Skeletal muscle tissue (tissue), 4 donors: ENCODE measurements around the gene CCNY. TPM values are rescaled to one million over a fixed set of nuclear protein-coding genes. Genes with fewer than 3 reads are reported as not detected.

ENCODE experiments used
- H3K27ac ChIP-seq: one replicate; pipeline ENCODE4 v1.7.0; 2013; ENCODE audit warnings: mild to moderate bottlenecking, low read depth, low read length, inconsistent platforms
- H3K27me3 ChIP-seq, 3 donors: one replicate each; pipeline ENCODE4 v1.7.0; 2013; ENCODE audit warnings: low read length in 3 of 3; ENCODE audit not compliant: control insufficient read depth in 3 of 3, insufficient read depth in 3 of 3
- H3K36me3 ChIP-seq, 3 donors: one replicate each; pipeline ENCODE4 v1.7.0; 2013; ENCODE audit warnings: low read length in 3 of 3; ENCODE audit not compliant: control insufficient read depth in 3 of 3, insufficient read depth in 3 of 3
- H3K4me1 ChIP-seq, 3 donors: one replicate each; pipeline ENCODE4 v1.7.0; 2013; ENCODE audit warnings: low read length in 3 of 3, mild to moderate bottlenecking in 3 of 3; ENCODE audit not compliant: control insufficient read depth in 3 of 3, insufficient read depth in 3 of 3
- H3K4me3 ChIP-seq, 3 donors: one replicate each; pipeline ENCODE4 v1.7.0; 2013; ENCODE audit warnings: low read length in 3 of 3
- H3K9ac ChIP-seq, 3 donors: one replicate each; pipeline ENCODE4 v1.7.0; 2013; ENCODE audit warnings: low read length in 3 of 3, mild to moderate bottlenecking in 3 of 3, moderate library complexity in 2 of 3, low read depth in 1 of 3
- H3K9me3 ChIP-seq, 3 donors: one replicate each; pipeline ENCODE4 v1.7.0; 2013; ENCODE audit warnings: low read length in 3 of 3; ENCODE audit not compliant: control insufficient read depth in 3 of 3
- total RNA-seq: library from RNA; depleted of rRNA; stranded (reverse); fragments of >200 nt; gene quantifications from one replicate; pipeline ENCODE4 v1.2.3, GENCODE V29; 2014
- donor health status: Osteomylitis.

The CCNY gene
- total RNA-seq, 1 donor from 2014 or later: 45.9 TPM

DNA sequence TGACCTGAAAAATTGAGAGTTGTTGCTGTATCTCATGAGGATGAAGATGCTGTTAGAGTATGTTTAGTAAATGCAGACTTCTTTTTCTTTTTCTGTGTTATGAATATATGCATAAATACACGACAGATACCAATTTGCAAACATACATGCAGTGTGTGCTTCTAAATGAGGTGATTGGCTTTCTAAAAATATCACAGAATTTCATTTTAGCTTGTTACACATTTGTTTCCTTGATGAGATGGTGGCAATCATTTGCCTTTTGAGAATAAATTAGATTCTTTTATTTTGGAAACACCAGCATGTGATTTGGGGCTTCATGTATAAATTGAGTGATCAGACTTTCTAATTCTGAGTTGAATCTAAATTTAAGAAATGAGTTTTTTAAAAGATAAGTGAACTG is 29.7 kb downstream of the CCNY start:
- Histone ChIP-seq H3K27ac (no peak overlapping the region), H3K9me3 (no peaks in the 10 kb centered on the region), H3K9ac (no peak overlapping the region), H3K36me3 (no peaks in the 10 kb centered on the region), H3K27me3 (no peaks in the 10 kb centered on the region), H3K4me1 (peaks cover 19 to 26% (median 22%) of the 10 kb centered on the region in 3 donors), H3K4me3 (no peak overlapping the region)

DNA sequence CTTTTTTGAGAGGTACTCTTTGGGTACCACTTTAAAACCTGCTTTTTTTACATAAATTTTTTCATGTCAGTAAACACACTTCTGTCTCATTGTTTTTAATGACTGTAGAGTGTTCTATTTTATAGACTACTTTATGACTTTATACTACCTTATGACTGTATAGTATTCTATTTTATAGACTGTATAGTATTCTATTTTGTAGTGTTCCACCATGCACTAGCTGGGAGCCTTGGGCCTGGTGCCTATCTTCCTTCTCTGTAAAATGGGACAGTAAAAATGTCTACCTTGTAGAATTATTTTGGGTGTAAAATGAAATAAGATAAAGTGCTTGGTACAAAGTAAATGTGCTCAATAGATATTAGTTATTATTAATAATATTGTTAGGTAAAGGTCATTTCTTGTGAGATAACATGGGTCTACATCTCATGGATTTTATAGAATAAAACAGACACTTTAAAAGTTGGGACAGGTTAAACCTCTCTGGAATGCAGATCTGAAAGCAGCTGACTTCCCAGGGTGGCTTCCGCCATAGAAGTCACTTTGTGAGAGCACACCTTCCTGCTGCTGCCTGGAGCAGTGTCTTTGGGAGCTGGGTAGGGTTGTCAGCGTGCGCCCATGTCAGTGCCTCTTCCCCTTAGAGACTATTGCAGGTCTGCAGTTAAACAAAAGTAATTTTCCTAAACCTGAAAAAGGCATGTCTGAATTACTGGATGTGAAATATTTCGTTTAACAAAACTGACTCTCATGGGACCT is 31.0 kb downstream of the CCNY start:
- Histone ChIP-seq H3K27ac (no peak overlapping the region), H3K4me1 (peaks cover 32 to 39% (median 34%) of the 10 kb centered on the region in 3 donors), H3K4me3 (no peak overlapping the region), H3K9ac (no peak overlapping the region), H3K36me3 (no peaks in the 10 kb centered on the region), H3K27me3 (no peaks in the 10 kb centered on the region), H3K9me3 (no peaks in the 10 kb centered on the region)

DNA sequence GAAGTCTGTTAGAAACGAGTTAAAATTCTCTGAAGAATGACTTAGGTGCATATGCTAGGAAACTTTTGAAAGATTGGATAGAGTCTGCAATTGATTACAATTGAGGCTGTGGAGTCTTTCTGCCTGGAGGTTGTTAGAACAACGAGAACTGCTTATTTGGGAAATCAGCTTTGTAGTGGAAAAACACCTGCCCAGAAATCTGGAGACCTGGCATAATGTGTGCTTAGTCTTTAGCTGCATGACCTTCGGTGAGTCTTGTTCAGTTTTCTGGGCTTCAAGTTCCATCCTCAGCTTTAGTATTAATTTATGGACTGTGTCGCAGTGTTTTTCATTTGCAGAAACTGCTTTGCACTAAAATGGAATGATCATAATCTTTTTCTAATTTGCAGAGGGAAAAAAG is 31.7 kb downstream of the CCNY start:
- H3K27ac ChIP-seq: peak overlapping the region; percentile 44
- no peak overlapping the region for H3K9ac ChIP-seq
- peaks cover 37 to 43% (median 39%) of the 10 kb centered on the region in 3 donors for H3K4me1 ChIP-seq
- H3K9me3 ChIP-seq: no peaks in the 10 kb centered on the region
- no peak overlapping the region for H3K4me3 ChIP-seq
- no peaks in the 10 kb centered on the region for H3K36me3 ChIP-seq
- H3K27me3 ChIP-seq: no peaks in the 10 kb centered on the region

DNA sequence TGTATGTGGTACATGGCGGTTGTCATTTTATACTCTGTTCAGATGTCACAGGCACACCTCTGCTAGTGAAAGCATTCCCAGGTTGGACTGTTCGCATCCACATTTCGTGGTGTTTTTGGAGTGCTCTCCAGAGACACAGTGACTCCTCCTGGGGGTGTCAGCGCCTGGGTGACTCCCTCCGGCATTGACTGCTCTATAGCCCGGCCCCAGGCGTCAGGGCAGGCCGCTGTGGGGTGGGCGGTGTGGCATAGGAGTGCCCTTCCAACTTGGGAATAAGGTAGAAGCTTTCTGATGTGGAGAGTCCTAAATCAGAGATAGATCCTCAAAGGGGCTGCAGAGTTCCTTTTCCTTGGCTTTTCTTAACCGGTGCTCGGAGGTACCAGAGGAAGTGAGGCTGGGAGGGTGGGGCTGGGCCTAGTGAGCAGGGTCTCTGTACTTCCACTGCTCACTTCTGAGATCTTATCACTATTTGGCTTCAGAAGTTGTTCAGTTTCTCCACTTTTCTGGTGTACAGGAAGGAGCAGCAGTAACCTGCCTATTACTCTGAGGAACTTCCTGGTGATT is 32.3 kb downstream of the CCNY start:
- peaks cover 37 to 46% (median 37%) of the 10 kb centered on the region in 3 donors for H3K4me1 ChIP-seq
- H3K27me3 ChIP-seq: no peaks in the 10 kb centered on the region
- peak overlapping the region; percentile 44 for H3K27ac ChIP-seq
- no peak overlapping the region for H3K4me3 ChIP-seq
- no peaks in the 10 kb centered on the region for H3K9me3 ChIP-seq
- H3K36me3 ChIP-seq: no peaks in the 10 kb centered on the region
- peak overlapping the region in 1 of 3 donors; percentile 28 for H3K9ac ChIP-seq

DNA sequence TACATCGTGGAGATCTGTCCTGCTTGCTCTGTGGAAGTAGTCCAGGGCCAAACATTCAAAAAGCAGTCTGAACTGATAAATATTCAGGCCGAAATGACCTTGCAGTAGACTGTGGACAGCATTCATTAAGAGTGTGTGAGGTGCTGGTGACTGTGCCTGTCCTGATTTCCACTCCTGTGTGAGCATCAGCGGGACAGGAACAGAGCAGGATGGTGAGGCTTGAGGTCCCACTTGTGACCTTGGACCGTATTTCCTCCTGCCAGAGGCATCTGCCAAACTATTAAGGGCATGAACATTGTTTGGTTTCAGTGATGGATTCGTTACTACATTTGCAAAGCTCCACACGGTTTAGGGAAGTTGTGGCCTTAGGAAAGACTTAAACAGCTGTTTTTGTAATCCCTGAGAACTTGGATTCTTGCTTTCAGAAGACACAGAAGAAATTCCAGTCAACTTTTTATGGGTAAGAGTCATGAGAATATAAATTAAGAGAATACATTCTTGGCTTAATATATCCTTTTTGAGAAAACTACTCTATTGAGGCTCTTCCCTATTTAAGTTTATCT is 32.8 kb downstream of the CCNY start:
- Histone ChIP-seq H3K9ac (peak overlapping the region in 1 of 3 donors; percentile 28), H3K36me3 (no peaks in the 10 kb centered on the region), H3K4me1 (peaks cover 34 to 46% (median 40%) of the 10 kb centered on the region in 3 donors), H3K27me3 (no peaks in the 10 kb centered on the region), H3K9me3 (no peaks in the 10 kb centered on the region), H3K27ac (peak overlapping the region; percentile 44), H3K4me3 (peak overlapping the region in 1 of 3 donors; percentile 7)

DNA sequence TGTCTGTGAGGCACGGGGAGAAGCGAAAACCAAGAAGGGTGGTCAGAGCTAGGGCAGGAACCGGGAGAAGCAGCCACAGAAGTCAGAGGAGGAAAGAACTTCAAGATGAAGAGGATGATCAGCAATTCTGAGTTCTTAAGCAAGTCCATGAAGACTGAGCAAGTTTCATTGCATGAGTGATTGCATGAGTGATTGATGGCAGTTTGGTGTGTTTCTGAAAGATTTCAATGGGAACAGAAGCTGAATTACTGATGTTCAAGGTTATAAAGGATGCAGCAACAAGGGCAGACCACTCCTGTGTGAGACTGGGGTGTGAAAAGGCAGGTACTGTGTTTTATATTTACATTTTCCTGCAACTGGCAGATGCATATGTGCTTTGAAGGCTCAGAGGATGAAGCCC is 35.4 kb downstream of the CCNY start:
- peaks cover 35 to 45% (median 44%) of the 10 kb centered on the region in 3 donors for H3K4me1 ChIP-seq
- peak overlapping the region; percentile 70 for H3K27ac ChIP-seq
- H3K9ac ChIP-seq: no peak overlapping the region
- H3K4me3 ChIP-seq: no peak overlapping the region
- H3K36me3 ChIP-seq: no peaks in the 10 kb centered on the region
- no peaks in the 10 kb centered on the region for H3K27me3 ChIP-seq
- H3K9me3 ChIP-seq: no peaks in the 10 kb centered on the region

DNA sequence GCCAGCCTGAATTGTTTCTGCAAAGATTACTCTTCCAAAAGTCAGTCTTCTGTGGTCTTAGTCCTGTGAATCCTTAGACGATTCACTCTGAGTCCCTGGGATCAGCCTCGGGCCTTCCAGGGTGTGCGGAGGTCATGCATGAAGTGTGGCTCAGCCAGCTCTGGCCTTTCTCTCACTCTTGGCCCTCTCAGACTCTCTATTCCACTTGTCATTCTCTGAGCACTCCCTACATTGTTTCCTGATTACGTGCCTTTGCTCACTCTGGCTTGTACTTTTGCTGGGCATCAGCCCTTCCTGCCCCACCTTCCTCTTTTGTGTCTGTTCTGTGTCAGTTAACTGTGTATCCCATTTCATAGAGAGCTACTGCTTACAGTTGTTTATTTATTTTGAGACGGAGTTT is 36.0 kb downstream of the CCNY start:
- Histone ChIP-seq H3K4me3 (no peak overlapping the region), H3K4me1 (peaks cover 39 to 51% (median 44%) of the 10 kb centered on the region in 3 donors), H3K27ac (peak overlapping the region; percentile 70), H3K9ac (peak overlapping the region in 1 of 3 donors; percentile 33), H3K27me3 (no peaks in the 10 kb centered on the region), H3K9me3 (no peaks in the 10 kb centered on the region), H3K36me3 (no peaks in the 10 kb centered on the region)

DNA sequence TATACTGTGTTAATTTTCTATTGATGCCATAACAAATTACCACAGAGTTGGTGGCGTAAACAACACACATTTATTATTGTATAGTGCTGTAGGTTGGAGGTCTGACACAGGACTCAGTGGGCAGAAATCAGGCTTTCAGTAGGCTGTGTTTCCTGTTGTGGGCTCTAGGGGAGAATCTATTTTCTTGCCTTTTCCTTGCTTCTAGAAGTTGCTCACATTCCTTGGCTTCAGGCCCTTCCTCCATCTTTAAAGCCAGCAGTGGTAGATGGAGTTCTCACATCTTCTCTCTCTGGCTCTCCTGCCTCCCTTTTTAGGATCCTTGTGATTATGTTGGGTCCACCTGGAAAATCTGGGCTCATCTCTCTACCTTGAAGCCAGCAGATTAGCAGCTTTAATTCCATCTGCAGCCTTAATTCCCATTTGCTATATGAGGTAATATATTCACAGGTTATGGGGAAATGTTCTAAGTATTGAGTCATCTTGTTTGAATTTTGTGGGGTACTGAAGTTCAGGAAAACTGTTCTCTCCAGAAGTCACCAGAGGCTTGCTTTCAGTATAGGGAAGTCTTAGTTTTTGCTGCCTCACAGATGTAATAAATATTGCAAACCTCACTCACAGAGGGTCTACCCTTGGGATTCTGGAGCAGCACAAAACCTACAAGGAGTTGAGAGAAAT is 38.9 kb downstream of the CCNY start:
- no peaks in the 10 kb centered on the region for H3K9me3 ChIP-seq
- H3K4me3 ChIP-seq: no peak overlapping the region
- H3K9ac ChIP-seq: no peak overlapping the region
- no peaks in the 10 kb centered on the region for H3K27me3 ChIP-seq
- no peak overlapping the region for H3K27ac ChIP-seq
- H3K36me3 ChIP-seq: no peaks in the 10 kb centered on the region
- H3K4me1 ChIP-seq: peaks cover 44 to 55% (median 47%) of the 10 kb centered on the region in 3 donors

DNA sequence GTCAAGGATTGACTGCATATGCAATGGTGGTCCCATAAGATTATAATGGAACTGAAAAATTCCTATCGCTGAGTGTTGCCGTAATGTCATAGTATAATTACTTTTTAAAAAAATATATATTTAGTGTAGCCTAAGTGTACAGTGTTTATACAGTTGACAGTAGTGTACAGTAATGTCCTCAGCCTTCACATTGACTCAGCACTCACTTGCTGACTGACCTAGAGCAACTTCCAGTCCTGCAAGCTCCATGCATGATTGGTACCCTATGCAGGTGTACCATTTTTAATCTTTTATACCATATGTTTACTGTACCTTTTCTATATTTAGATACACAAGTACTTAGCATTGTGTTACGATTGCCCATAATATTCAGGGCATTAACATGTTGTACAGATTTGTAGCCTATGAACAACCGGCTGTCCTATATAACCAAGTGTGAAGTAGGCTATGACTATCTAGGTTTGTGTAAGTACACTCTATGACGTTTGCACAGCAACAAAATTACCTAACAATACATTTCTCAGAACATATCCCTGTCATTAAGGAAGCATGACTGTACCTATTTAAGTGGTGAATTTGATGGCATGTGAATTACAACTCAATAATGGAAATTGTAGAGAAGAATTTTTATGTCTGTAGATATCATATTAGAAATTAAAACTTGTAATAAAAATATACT is 40.9 kb downstream of the CCNY start:
- Histone ChIP-seq H3K27me3 (no peaks in the 10 kb centered on the region), H3K4me1 (peaks cover 47 to 51% (median 47%) of the 10 kb centered on the region in 3 donors), H3K9ac (no peak overlapping the region)

More for the DNA sequence above, 40.9 kb downstream of the CCNY start:
- Histone ChIP-seq H3K36me3 (no peaks in the 10 kb centered on the region), H3K4me3 (no peak overlapping the region), H3K27ac (no peak overlapping the region), H3K9me3 (no peaks in the 10 kb centered on the region)
